Osteoblast (primary cell): ENCODE results near the gene CAMTA1. TPM values are rescaled to one million over a fixed set of nuclear protein-coding genes. Genes with fewer than 3 reads are reported as not detected.

Source experiments
- DNase-seq: peaks from one replicate; pipeline ENCODE4 v3.0.0; 2011; ENCODE audit warnings: low spot score, mixed read lengths; ENCODE audit not compliant: insufficient read length; ENCODE audit errors: missing footprints
- H2AFZ ChIP-seq: 2 replicates; pipeline ENCODE4 v1.6.0; 2011; ENCODE audit warnings: mild to moderate bottlenecking, low read length
- H3K27ac ChIP-seq: 2 replicates; pipeline ENCODE4 v1.5.1; 2011; ENCODE audit warnings: mild to moderate bottlenecking, low read depth, low read length, moderate library complexity
- H3K27me3 ChIP-seq: 2 replicates; pipeline ENCODE4 v1.6.0; 2012; ENCODE audit warnings: mild to moderate bottlenecking, control low read depth, inconsistent platforms, low read length, moderate library complexity; ENCODE audit not compliant: insufficient read depth
- H3K36me3 ChIP-seq: 2 replicates; pipeline ENCODE4 v1.5.1; 2011; ENCODE audit warnings: mild to moderate bottlenecking, low read length, control low read depth, moderate library complexity; ENCODE audit not compliant: insufficient read depth
- H3K4me1 ChIP-seq: 2 replicates; pipeline ENCODE4 v1.5.1; 2011; ENCODE audit warnings: mild to moderate bottlenecking, low read length, control low read depth, moderate library complexity; ENCODE audit not compliant: insufficient read depth
- H3K4me2 ChIP-seq: 2 replicates; pipeline ENCODE4 v1.6.0; 2011; ENCODE audit warnings: mild to moderate bottlenecking, low read length; ENCODE audit not compliant: insufficient read depth
- H3K4me3 ChIP-seq: fragments of 200-600 bp; sonication (generic); 3 replicates; pipeline ENCODE4 v1.5.1; 2012; ENCODE audit warnings: mild to moderate bottlenecking, low read length, inconsistent platforms; ENCODE audit not compliant: insufficient read depth
- H3K79me2 ChIP-seq: 2 replicates; pipeline ENCODE4 v1.6.0; 2012; ENCODE audit warnings: mild to moderate bottlenecking, low read length, control low read depth, inconsistent platforms; ENCODE audit not compliant: insufficient read depth
- H3K9me3 ChIP-seq: 2 replicates; pipeline ENCODE4 v1.5.1; 2011; ENCODE audit warnings: low read depth, low read length, control low read depth
- H4K20me1 ChIP-seq: 2 replicates; pipeline ENCODE4 v1.6.0; 2012; ENCODE audit warnings: mild to moderate bottlenecking, low read length, control low read depth; ENCODE audit not compliant: insufficient read depth
- CTCF ChIP-seq: IDR thresholded peaks from 2 replicates; pipeline ENCODE4 v1.5.1; 2011; ENCODE audit warnings: mild to moderate bottlenecking, low read depth, low read length, moderate library complexity; ENCODE audit errors: extremely low read depth
- total RNA-seq: library from RNA; depleted of rRNA; stranded (reverse); fragments of >200 nt; gene quantifications from 2 replicates; pipeline ENCODE4 v1.2.3, GENCODE V29; 2012

Gene CAMTA1
- total RNA-seq, 1 donor = 47.4 TPM

GRCh38 chr1:7070389-7071029 lies 285.3 kb downstream of the CAMTA1 start:
- Histone ChIP-seq H4K20me1 (no peaks in the 10 kb centered on the region), H3K4me1 (no peaks in the 10 kb centered on the region), H3K36me3 (no peaks in the 10 kb centered on the region), H2AFZ (peak overlapping the region; percentile 86), H3K9me3 (no peaks in the 10 kb centered on the region), H3K79me2 (no peaks in the 10 kb centered on the region), H3K4me3 (peak overlapping the region; percentile 73), H3K27ac (no peak overlapping the region), H3K4me2 (peak overlapping the region; percentile 88), H3K27me3 (peaks cover 4% of the 10 kb centered on the region)
- TF ChIP-seq CTCF = peak; percentile 92
- DNase-seq = peak; percentile 96

- Histone ChIP-seq H3K36me3 (no peaks in the 10 kb centered on the region), H4K20me1 (no peaks in the 10 kb centered on the region), H3K9me3 (no peaks in the 10 kb centered on the region), H3K4me3 (no peak overlapping the region), H3K4me1 (no peaks in the 10 kb centered on the region), H3K4me2 (no peak overlapping the region), H2AFZ (no peak overlapping the region), H3K79me2 (no peaks in the 10 kb centered on the region), H3K27ac (no peak overlapping the region), H3K27me3 (no peaks in the 10 kb centered on the region)
- TF ChIP-seq CTCF = no peak
- DNase-seq = no peak
Measured at GRCh38 chr1:7076117-7076516, 290.9 kb downstream of the CAMTA1 start.

GRCh38 chr1:7076572-7076971 lies 291.3 kb downstream of the CAMTA1 start:
- no peak overlapping the region for H2AFZ ChIP-seq
- no peaks in the 10 kb centered on the region for H3K36me3 ChIP-seq
- peak; percentile 39 for DNase-seq
- no peak overlapping the region for H3K4me2 ChIP-seq
- H3K27ac ChIP-seq = no peak overlapping the region
- H3K79me2 ChIP-seq = no peaks in the 10 kb centered on the region
- TF ChIP-seq CTCF = no peak
- no peaks in the 10 kb centered on the region for H3K27me3 ChIP-seq
- no peak overlapping the region for H3K4me3 ChIP-seq
- no peaks in the 10 kb centered on the region for H3K4me1 ChIP-seq
- no peaks in the 10 kb centered on the region for H3K9me3 ChIP-seq
- H4K20me1 ChIP-seq = no peaks in the 10 kb centered on the region

GRCh38 chr1:7077136-7077535 lies 291.9 kb downstream of the CAMTA1 start:
- H3K4me3 ChIP-seq = no peak overlapping the region
- no peak overlapping the region for H2AFZ ChIP-seq
- no peaks in the 10 kb centered on the region for H3K79me2 ChIP-seq
- no peaks in the 10 kb centered on the region for H3K36me3 ChIP-seq
- H3K4me2 ChIP-seq = no peak overlapping the region
- no peaks in the 10 kb centered on the region for H3K4me1 ChIP-seq
- H4K20me1 ChIP-seq = no peaks in the 10 kb centered on the region
- no peak for DNase-seq
- no peaks in the 10 kb centered on the region for H3K9me3 ChIP-seq
- H3K27me3 ChIP-seq = no peaks in the 10 kb centered on the region
- H3K27ac ChIP-seq = no peak overlapping the region
- TF ChIP-seq CTCF = no peak
